ENCODE results near the gene ADGRD1.

Gene ADGRD1

DNA sequence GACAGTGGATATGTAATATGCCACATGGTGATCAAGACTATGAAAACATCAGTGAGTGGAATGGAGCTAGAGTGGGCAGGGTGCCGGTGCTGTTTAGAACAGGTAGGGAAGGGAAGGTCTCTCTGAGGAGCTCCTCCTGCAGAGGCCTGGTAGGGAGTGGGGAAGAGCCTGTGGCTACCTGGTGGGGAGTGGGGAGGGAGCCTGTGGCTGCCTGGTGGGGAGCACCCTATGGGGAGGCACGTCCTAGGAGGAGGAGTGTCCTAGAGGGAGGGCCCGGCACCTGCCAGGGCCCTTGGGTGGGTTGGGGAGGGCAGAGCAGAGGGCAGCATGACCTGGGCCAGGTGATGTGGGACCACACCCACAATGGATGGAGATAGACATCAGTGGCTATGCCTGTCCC is 122.6 kb downstream of the ADGRD1 start:
- DNase-seq: no peak

DNA sequence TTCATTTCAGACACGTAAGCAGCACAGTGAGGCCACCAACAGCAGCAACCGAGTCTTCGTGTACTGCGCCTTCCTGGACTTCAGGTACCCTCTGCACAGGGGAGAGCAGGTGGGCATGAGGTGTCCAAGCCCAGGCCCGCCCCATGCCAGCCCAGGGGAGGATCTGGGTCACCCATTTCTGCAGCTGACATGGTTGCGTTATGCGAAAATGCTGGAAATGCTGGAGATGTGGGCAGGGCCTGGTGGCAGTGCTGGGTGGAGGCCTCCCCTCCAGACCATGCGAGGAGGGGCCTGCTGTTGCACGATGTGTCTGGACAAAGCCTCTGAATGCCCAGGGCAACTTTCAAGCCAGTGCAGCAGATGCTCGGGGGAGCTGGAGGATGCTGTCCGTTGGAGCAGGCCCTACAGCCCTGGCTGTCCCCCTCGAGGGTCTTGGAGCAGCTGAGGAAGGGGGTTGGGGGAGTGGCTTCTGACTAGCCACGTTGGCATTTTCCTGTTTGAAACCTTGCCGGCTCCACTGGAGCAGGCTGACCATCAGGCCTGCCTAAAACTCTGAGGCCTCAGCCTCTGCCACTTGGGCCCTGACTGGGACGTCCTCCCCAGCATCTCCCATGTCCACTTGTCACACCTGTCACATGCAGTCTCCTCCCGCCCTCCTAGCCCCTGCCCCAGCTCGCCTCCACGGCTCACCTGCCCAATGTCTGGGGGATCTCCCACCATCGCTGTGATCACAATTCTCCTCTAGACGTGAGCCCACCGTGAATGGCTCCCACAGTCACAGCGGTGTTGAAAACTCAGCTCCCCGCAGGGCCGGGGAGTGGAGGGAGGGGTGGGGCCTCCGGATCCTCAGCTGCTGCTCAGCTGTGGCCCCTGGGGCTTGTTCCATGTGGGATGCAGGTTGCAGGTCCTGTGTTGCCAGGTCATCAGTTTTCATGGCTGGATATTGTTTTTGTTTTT is 123.4 kb downstream of the ADGRD1 start:
- no peak for DNase-seq

DNA sequence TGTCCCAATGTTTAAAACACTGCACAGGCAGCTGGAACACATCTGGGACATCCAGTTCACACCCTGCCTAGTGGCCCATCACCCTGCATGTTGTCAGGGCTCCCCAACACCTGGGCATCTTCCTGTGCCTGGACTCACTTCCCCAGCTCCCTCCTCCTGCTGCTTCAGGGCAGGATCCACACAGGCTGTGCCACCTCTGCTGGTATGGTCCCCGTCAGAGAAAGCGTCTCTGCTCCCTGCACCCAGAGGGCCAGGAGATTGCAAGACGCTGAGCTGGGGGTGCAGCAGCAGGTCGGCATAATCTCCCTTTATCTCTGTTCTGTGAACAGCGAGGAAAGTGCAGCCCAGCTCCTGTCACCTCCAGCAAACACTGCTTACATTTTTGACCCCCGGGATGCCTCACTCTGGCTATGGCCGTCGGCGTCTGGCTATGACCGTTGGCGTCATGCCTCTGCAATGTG is 124.3 kb downstream of the ADGRD1 start:
- DNase-seq: no peak

DNA sequence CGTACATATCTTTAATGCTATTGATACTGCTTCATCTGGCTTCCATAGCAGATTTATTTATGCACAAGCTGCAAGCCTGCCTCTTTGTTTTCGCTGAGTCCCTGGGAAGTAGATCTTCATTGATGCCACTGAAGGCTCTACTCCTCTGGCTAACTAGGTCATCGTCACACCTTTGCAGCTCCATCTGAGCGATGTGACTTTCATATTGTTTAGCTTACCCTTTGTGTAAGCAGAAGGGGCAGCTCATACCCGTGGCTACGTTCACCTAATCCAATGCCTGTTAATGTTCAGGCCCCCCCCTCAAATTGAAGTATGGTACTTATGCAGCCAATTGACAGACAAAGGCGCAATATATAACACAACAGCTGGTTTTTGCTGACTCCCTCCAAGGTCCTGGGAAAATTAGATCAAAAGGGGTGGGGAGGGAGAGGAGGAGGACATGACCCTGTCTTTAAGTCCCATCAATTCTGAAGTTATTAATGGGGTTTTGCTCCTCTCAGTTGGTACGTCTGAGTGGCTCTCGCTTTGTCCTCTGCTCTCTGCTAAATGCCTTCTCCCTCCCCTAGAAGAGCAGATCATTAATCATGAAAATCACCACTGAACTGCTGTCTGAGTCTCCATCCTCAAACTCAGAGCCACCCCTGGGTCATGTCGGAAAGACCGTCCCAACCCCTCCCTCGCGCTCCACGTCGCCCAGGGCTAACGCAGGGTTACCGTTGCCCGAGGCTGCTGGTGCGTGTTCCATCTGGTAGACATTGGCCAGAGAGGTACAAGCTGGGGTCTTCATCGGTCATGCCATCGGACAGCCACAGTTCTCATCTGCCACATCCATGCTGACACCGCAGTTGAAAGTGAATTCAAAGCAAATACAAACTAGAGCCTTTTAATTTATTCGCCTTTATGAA is 128.8 kb downstream of the ADGRD1 start:
- no peak for DNase-seq

DNA sequence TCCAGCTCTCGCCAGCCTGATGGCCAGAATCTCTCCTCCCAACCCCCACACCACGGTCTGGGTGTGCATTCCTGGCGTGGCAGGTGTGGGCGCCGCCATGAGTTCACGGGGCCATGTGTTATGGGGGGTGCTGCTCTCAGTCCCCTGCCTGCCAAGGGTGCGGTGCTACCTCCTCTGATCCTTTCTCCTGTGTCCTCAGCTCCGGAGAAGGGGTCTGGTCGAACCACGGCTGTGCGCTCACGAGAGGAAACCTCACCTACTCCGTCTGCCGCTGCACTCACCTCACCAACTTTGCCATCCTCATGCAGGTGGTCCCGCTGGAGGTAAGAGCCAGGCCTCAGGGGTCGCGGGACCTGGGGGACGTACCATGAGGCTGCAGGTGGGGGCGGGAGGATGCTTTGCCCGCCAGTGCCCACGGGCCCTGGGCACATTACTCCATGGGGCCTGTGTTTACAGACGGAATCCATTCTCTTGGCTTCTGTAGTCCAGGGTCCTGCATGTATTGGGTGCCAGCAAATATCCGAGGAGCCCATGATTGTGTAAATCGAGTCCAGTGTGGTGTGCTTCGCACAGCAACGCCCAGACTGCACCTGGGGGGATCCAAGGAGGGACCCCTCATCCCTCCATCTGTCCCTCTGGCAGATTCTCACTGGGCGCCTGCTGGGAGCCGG is 130.8 kb downstream of the ADGRD1 start:
- no peak for DNase-seq

DNA sequence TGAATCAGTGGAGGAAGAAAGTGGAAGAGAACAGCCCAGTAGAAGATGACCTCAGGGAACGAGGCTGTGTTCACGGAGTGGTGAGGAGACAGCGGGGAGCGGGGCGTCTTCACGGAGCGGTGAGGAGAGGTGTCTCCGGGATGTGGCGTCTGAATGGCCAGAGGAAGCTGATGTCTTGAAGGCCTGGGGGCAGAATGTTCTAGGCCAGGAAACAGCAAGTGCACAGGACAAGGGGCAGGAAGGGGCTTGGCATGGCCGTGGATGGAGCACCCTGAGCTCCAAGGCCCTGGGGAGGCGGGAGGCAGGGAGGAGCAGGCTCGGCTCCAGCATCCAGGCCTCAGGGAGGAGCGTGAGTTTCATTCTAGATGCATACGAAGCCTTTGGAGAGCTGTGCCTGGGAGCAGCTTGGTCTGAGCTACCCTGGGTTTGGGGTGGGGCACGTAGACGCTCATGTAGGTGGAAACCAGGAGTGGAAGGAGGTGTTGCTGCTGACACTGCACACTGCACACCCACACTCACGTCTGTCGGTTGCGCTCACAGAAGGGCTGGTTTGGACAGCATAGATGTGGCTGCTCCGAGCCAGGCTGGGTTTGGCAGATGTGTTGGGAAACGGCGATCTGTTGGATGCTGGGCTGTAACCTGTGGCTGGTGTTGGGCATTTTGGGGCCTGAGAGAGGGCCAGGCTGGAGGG is 131.6 kb downstream of the ADGRD1 start:
- no peak for DNase-seq

DNA sequence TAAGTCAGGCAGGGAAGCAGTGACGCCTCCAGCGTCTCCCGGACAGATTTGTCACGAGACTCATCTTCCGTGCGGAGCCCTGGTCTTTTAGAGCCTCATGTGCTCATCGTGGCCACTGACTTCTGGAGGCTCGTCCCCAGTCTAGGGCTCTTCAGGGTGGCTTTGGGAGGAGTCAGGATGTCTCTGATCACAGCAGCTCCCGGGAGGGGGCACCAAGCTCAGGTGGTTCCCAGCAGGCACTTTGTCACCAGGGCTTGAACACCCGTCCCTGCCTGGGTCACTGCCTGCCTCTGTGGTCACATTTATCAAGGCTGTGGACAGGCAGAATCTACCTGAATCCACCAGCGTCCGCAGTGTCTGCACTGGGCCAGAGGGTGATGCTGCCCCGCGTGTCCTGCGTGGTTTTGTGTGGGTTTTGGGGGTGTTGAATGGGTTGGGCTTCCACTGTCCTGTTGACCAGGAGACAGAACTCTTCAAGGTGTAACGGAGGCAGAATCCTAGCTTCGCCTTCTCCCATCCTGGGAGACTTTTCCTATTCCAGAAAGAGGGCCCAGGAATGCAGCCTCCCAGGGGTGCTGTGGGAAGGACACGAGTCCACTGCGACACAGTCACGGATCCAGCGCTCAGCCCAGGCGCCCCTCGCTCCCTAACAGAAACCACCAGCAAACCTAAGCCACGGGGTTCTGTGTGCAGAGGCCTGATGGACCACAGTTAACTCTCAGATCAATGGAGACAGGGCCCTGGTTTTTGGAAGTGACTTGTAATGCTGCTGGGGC is 132.3 kb downstream of the ADGRD1 start:
- no peak for DNase-seq

DNA sequence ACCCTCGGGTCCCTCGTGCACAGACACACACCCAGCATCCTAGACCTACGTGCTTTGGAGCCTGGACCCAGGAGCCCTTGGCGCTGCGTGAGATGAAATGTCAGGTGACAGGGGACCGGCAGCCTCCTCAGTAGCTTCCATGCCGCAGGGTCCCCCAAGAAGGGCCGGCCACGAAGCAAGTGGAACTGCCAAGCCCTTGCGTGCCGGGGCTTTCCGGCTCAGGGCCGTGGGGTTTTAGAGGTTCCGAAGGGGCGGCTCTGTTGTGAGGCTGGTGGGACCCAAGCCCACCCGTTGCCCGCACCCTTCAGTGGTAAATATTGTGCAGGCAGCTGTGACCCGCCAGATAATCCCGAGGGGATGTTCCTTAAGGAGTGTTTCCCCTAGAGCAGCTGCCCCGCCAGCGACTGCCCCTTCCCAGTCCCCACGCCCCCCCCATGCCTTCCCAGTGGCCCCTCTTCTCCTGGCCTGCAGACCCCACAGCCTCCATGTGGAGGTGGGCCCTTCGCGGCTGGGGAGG is 133.7 kb downstream of the ADGRD1 start:
- DNase-seq: no peak

DNA sequence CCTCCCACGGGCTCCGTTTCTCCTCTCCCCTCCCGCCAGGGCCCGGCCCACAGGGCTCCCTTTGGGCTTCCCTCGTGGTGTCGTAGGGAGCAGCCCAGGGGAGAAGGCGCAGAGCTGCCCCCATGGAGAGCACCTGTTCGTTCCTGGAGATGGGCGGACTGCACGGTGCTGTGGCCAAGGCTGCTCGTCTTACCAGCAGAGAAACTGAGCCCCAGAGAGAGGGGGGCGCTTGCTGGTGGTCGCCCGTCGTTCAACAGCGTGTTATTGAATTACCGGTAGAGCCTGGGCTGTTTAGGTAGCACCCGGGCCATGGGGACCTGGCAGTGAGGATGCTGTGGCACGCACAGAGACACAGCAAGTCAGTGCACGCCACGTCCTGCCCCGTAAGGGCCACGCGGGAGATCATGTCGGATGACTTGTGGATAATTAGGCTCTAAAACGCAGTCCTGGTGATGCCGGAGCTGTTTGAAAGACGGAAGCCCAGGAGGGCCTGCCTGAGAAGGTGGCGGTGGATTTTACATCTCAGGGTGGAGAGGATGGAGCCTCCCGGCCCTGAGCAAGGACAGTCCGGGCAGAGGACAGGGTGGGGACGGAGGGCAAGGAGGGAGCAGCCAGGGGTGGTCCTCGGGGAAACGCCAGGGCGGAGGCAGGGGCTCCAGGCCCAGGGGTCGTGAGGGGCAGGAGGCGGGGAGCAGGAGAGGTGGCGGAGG is 134.4 kb downstream of the ADGRD1 start:
- DNase-seq: no peak

DNA sequence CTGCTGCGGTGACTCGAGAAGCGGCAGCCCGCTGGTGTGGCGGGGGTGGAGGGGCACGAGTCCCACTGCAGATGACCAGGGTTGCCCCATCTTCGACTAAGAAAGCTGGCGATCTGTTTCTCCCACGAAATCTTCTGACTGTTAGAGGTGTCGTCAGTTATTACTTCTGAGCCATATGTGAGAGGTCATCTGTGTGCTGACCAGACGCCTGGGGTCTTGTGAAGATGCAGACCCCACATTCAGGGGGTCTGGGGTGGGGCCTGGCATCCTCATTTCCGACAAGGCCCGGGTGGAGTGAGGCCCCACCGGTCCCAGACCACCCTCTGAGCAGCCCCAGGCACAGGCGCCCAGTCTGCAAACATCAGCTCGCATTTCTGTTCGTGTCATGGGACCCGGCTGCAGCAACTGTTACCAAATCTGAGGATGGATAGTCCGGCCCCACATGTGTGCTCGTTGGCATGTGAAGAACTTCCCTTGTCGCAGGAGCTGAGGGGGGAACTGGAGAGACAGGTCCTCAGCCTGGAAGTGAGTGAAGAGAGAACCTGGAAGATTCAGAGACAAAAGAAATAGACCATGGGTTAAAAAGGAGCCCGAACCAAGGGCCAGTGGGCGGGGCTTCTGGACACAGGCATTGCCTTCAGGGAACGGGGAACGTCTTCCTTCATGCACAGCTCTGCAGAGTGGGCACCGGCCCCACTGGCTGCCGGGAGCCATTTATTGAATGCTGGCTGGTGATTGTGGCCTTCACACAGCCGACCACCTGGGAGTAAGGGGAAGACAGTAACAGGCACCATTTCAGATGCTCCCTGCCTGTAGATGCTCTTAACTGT is 135.2 kb downstream of the ADGRD1 start:
- DNase-seq: no peak

DNA sequence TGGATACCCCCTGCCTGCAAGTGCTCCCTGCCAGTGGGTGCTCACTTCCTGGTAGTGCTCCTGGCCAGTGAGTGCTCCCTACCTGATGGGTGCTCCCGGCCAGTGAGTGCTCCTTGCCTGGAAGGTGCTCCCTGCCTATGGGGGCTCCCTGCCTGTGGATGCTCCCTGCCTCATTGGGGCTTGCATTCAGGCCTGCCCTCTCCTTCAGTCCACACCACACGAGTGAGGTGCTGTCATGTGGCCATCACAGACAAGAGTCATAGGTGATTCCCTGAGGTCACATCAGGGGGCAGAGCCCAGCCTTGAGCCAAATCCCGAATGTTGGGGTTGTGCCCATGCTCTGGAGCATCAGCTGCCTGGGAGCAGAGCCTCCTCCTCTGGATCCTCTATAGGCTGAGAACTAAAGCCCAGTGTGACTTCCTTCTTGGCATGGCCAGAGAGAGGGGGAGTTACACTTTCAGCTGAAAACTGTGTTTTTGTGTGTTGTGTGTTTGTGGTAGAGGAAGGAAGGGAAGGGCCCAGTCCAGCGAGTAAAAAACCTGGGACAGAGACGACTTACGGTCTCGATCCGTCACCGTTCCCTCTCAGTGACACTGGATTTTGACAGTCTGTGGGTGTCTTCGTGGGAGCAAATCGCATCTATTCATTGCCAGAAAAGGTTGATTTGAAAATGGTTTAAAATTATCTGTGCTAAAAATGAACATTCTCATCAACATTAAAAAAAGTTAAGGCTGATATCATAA is 136.0 kb downstream of the ADGRD1 start:
- DNase-seq: no peak

DNA sequence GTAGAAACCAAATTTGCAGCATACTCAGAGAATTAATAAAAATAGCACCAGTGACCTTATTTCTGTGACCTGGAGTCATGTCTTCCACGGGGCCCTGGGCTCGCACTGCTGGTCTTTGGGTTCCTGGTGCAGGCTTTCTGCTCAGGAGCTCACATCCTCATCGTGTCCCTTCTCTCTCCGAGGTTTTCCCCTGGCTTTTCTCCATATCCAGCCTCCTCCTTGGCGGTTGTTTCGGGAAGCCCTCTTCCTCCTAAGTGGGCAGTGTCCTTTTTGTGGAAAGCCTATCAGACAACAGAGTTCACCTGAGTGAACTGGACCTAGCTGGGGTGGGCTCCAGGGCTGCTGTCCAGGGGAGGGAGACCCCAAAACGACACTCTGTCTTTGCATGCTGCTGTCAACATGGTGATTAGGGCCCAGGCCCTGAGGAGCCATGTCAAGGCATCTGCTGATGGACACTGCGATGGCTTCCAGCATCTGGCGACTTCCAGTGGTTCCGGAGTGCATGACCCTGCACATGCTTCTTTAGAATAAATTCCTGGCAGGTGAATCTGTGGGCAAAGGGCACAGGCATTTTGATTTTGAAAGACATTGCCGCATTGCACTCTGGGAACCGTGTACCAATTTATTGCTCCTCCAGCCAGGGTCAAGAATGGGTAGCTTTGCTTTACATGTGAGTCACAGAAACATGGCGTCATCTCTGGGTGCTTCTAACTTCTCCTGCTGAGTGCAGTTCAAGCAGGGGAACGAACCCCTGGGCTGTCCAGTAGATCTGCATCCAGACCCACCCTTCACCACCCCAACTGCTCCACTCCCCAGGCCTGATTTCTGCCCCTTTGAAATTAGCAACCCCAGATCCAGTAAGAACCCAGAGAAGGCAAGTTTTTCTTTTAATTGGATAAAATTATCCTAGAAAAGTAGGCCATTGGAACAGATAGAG is 136.8 kb downstream of the ADGRD1 start:
- DNase-seq: no peak

DNA sequence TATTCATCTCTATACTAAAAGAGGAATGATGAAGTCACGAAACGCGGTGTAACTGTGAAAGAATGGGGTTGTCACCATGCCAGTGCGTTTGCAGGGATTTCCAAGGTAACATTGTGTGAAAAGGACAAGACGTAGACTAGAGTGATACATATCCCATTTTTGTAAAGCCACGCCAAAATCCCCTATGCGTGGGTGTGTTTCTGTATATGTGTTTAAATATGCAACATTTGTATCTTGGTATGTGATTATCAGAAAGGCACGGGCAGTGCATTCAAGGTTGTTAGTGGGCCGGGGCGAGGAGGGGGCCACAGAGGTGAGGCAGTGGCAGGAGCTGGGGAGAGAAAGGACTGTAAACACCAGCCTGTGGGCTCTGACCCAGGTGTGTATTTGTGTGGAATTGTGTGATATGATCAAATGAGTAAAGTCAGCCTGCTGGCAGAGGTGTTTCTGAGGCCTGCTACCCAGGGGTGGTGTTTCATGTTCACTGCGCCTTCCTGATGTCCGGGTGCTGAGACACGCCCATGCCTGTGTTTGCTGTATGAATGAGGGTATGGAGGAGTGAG is 137.8 kb downstream of the ADGRD1 start:
- DNase-seq: peak; percentile 59 to 74

DNA sequence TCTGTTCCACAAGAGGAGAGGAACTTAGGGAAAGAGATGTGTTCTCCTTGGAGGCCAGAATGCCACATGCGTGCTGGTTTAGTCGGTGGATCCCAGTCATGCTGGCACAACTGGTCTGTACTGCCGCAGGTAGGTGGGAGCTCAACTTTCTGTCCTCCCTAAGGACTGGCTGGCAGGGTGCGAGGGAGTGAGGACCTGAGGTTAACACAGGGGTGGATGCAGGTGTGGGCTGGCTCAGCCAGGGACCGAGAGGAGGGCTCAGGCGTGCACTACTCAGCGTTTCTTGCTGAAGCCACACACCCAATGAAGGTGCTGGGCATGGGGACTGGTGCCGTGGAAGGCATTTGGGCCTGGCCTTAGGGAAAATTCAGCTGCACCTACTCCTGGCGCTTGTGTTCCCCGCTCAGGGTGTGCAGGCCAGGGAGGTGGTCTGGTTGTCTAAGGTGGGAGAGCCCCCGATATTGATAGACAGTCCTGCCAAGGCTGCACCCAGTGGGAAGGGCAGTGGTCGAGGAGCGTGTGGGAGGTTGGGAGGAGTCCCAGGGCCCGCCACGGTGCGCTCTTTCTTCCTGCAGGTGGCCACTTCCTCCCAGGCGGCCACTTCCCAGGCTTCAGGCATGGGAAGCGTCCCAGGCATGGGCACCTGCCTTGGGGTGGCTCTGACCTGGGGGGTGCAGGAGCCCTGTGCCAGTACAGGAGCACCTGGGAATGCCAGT is 138.4 kb downstream of the ADGRD1 start:
- no peak for DNase-seq

DNA sequence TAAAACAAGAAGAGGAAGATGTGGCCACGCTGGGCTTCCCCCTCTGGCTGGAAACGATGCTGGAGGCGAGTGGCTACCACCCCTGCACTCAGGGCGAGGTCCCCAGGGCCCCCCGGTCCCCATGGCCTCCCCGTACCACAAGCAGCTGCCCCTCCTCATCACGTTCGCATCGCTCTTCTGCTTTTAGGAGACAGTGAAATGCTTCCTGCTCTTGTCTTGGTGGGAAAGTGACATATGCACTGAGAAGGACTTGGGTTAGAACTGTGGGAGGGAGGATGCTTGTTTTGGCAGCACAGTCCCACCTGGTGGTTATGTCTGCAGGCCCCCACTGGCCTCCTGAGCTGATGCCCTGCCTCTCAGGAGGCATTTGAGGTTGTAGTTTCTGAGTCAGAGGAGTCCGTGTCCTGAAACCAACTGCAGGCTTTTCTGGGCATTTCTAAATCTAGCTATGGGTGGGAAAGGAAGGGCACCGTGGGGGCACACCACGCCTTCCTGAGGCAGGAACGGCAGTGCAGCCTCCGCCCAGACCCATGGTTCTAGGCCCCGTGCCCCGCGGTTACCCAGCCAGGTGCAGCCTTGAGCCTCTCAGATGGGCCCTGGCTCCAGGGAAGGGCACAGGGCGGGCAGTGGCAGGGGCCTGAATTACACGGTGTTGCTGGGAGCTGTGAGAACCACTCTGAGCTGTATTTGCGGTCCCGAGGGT is 139.3 kb downstream of the ADGRD1 start:
- DNase-seq: peak; percentile 36 to 59

DNA sequence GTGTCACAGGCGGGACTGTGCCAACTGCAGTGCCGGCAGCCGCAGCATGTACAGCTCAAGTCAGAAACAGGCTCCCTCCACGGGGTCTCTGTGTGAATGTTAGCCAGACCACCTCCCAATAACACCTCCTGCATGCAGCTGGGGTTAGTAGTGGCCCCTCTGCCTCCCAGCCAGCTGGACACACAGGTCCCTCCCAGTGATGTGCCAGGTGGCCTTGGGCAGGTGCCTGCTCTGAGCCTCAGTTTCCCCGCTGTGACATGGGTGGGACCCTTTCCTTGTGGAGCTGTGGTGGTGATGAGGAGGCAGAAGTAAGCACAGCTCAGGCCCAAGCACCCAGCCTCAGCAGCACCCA is 139.9 kb downstream of the ADGRD1 start:
- no peak for DNase-seq
